Choroid plexus epithelial cell (primary cell): Measurements from ENCODE around the gene B3GALT6.
A peak's percentile ranks its signal among the peaks of the same experiment; 100 is the strongest.
"Not testable (repeated sequence)": the region's sequence is repeated elsewhere in the genome, so short reads cannot be mapped to it uniquely, and the experiment has no call there.

Experiments used
- DNase-seq: peaks from one replicate; pipeline ENCODE4 v3.0.0-alpha.2; 2010; ENCODE audit warnings: low read depth
- H3K4me3 ChIP-seq: 2 replicates; pipeline ENCODE4 v1.5.1; 2011; ENCODE audit warnings: low read depth, mild to moderate bottlenecking, control low read depth, low read length, moderate library complexity
- TF ChIP-seq, protein P1 (sequence below): conservative IDR thresholded peaks from 2 replicates; pipeline ENCODE4 v1.5.1; 2011; ENCODE audit warnings: low read depth, mild to moderate bottlenecking, control low read depth, inconsistent platforms, low read length, moderate library complexity

B3GALT6 gene

DNA sequence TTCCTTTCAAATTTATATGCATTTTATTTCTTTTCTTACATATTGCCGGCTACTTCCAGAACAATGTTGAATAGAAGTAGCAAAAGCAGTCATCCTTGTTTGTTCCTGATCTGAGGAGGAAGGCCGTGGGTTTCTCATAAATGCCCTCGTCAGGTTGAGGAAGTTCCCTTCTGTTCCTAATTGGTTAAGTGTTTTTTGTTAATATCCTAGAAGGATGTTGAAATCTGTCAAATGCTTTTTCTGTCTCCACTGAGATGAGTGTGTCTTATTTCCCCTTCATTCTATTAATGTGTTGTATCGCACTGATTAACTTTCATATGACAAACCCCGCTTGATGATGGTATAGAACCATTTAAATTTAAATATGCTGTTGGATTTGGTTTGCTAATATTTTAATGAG is 42.9 kb upstream of the B3GALT6 start:
- no peak overlapping the region for H3K4me3 ChIP-seq
- DNase-seq, result no peak
- TF ChIP-seq, protein P1, sequence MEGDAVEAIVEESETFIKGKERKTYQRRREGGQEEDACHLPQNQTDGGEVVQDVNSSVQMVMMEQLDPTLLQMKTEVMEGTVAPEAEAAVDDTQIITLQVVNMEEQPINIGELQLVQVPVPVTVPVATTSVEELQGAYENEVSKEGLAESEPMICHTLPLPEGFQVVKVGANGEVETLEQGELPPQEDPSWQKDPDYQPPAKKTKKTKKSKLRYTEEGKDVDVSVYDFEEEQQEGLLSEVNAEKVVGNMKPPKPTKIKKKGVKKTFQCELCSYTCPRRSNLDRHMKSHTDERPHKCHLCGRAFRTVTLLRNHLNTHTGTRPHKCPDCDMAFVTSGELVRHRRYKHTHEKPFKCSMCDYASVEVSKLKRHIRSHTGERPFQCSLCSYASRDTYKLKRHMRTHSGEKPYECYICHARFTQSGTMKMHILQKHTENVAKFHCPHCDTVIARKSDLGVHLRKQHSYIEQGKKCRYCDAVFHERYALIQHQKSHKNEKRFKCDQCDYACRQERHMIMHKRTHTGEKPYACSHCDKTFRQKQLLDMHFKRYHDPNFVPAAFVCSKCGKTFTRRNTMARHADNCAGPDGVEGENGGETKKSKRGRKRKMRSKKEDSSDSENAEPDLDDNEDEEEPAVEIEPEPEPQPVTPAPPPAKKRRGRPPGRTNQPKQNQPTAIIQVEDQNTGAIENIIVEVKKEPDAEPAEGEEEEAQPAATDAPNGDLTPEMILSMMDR, result no peak

DNA sequence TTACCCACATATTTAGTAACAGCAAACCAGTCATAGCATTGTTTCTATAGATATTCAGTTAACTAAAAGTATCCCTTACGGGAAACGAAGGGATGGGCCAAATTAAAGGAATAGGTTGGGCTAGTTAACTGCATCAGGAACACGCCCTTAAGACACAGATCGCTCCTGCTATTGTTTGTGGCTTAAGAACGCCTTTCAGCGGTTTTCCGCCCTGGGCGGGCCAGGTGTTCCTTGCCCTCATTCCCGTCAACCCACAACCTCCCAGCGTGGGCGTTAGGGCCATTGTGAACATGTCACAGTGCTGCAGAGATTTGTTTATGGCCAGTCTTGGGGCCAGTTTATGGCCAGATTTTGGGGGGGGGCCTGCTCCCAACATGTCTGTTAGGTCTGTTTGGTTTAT is 40.3 kb upstream of the B3GALT6 start:
- TF ChIP-seq, protein P1, result no peak
- DNase-seq, result no peak
- H3K4me3 ChIP-seq, result no peak overlapping the region

DNA sequence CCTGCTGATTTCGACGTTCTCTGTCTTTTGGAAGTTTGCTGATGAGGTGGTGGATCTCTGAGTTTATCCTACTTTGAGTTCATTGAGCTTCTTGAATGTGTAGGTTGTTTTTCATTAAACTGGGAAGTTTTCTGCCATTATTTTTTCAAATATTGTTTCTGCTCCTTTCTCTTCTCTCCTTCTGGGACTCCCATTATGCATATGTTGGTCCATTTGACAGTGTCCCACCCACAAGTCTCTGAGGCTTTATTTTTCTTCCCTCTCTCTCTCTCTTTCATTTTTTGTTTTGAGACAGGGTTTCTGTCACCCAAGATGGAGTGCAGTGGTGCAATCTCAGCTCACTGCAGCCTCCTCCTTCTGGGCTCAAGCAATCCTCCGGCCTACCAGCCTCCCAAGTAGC is 37.3 kb upstream of the B3GALT6 start:
- TF ChIP-seq, protein P1, result no peak
- DNase-seq, result peak; percentile 12
- no peak overlapping the region for H3K4me3 ChIP-seq

DNA sequence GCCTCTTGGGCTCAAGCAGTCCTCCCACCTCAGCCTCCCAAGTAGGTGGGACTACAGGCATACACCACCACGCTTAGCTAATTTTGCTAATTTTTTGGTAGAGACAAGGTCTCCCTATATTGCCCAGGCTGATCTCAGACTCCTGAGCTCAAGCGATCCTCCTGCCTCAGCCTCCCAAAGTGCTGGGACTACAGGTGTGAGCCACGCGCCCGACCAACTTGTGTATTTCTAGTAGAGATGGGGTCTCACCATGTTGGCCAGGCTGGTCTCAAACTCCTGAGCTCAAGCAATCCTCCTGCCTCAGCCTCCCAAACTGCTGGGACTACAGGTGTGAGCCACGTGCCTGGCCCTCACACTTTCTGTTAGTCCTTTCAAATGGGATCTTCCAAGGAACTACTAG is 36.3 kb upstream of the B3GALT6 start:
- not testable (repeated sequence) for H3K4me3 ChIP-seq, DNase-seq

DNA sequence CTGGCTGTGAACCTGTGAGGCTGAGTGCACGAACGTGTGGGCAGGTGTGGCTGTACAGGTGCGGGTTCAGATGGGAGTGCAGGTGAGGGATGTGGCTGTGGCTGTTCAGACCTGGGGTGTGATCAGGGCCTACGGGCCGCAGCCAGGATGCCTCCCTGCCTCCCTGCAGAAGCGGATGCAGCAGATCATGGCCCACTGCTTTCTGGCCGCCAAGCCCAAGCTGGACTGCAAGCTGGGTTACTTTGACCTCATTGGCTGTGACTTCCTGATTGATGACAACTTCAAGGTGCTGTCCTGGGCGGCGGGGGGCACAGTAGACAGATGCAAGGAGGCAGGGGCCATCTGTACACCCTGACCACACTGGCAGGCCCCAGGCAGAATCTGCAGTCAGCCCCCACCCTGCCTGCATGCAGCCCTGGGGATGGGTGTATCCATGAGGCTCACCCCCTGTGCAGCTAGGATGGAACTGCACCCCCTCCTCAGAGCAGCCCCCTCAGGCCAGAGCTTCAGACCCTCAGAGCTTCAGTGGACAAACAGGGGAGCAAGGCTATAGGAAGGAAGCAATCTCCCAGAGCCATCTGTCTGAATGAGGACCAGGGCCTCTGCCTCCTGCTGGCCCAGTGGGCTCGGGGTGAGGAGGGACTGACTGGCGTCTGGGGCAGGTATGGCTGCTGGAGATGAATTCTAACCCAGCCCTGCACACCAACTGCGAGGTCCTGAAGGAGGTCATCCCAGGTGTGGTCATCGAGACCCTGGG is 35.4 kb upstream of the B3GALT6 start:
- TF ChIP-seq, protein P1, result no peak
- H3K4me3 ChIP-seq, result no peak overlapping the region
- DNase-seq, result no peak

DNA sequence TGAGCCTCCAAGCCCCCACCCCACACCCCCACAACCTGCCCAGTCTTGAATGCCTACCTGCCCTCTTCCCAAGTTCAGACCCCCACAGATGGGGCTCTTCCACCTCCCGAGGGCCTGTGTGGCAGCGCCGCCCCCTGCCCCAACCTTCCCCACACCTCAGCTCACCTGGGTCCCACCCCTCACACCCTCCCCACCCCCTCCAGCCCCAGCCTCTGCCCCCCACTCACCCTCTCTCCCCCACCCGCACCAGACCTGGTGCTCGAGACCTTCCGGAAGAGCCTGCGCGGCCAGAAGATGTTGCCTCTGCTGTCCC is 34.9 kb upstream of the B3GALT6 start:
- TF ChIP-seq, protein P1, result no peak
- no peak for DNase-seq
- no peak overlapping the region for H3K4me3 ChIP-seq

DNA sequence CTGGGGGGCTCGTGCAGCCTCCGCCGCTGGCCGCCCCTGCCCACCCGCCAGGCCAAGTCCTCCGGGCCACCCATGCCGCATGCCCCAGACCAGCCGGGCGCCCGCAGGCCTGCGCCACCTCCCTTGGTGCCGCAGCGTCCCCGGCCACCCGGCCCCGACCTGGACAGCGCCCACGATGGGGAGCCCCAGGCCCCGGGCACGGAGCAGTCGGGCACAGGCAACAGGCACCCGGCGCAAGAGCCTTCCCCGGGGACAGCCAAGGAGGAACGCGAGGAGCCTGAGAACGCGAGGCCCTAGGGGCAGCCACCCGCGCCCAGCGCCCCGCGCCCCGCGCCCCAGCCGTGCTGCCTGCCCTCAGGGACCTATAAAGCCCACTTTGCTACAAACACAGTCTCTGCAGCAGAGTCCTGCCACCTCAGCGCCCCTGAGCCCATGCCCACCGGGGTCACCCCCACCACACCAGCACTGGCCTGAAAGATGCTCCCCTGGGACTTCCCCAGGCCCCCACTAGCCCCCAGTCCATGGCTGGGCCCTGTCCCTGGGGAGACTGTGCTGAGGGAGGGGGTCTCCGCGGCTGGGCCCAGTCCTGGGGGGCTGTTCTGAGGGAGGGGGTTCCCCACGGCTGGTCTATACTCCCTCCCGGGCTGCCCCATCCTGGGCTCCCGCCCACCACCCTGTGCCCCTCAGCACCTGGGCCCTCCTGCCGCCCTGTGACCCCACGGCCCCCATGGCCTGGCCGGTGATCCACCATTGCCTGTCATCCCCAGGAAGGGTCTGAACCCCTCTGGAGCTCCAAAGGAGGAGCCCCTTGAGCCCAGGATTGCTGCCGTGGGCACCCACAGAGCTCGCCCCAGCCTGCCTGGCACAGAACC is 34.2 kb upstream of the B3GALT6 start:
- no peak overlapping the region for H3K4me3 ChIP-seq
- TF ChIP-seq, protein P1, result no peak
- no peak for DNase-seq
